SK-N-SH treated with all-trans-retinoic acid at 6 μM for 48 hours (cell line): ENCODE measurements around the gene FAM228B.

Experiments used
- ATAC-seq: fragments of 200-7000 bp; cut with Tn5 transposase; 3 replicates; pipeline ENCODE4 v1.9.1; 2020; ENCODE audit warnings: mild to moderate bottlenecking, moderate library complexity
- ARNTL ChIP-seq: fragments of 450-650 bp; formaldehyde crosslinking; IDR thresholded peaks from 2 replicates; pipeline ENCODE4 v1.5.0; 2020; ENCODE audit warnings: low read depth, mild to moderate bottlenecking, moderate library complexity, borderline replicate concordance
- BACH2 ChIP-seq: fragments of 250-450 bp; sonication (Bioruptor Pico); IDR thresholded peaks from 2 replicates; pipeline ENCODE4 v1.9.0; 2021; ENCODE audit warnings: mild to moderate bottlenecking, borderline replicate concordance
- CREB5 ChIP-seq: fragments of 250-450 bp; sonication (Bioruptor Pico); IDR thresholded peaks from 2 replicates; pipeline ENCODE4 v1.5.1; 2020; ENCODE audit warnings: low read depth, mild to moderate bottlenecking, moderate library complexity
- CSDC2 ChIP-seq: fragments of 250-450 bp; sonication (Bioruptor Pico); IDR thresholded peaks from 2 replicates; pipeline ENCODE4 v1.5.0; 2020; ENCODE audit warnings: mild to moderate bottlenecking, moderate library complexity
- GLIS3 ChIP-seq: fragments of 250-450 bp; sonication (Bioruptor Pico); IDR thresholded peaks from 2 replicates; pipeline ENCODE4 v1.5.0; 2020; ENCODE audit warnings: mild to moderate bottlenecking, moderate library complexity
- ISL1 ChIP-seq: fragments of 250-450 bp; sonication (Bioruptor Pico); IDR thresholded peaks from 2 replicates; pipeline ENCODE4 v2.1.2; 2022; ENCODE audit warnings: mild to moderate bottlenecking, moderate library complexity
- OSR1 ChIP-seq: fragments of 250-450 bp; sonication (Bioruptor Pico); IDR thresholded peaks from 2 replicates; pipeline ENCODE4 v1.8.0; 2022; ENCODE audit warnings: moderate library complexity, mild to moderate bottlenecking, inconsistent platforms
- PATZ1 ChIP-seq: fragments of 250-450 bp; sonication (Bioruptor Pico); IDR thresholded peaks from 2 replicates; pipeline ENCODE4 v1.8.0; 2020; ENCODE audit warnings: mild to moderate bottlenecking, moderate library complexity, borderline replicate concordance
- POU6F1 ChIP-seq: fragments of 250-450 bp; sonication (Bioruptor Pico); IDR thresholded peaks from 2 replicates; pipeline ENCODE4 v1.8.0; 2021; ENCODE audit warnings: low read depth, mild to moderate bottlenecking, moderate library complexity, borderline replicate concordance
- PPARA ChIP-seq: fragments of 250-450 bp; sonication (Bioruptor Pico); IDR thresholded peaks from 2 replicates; pipeline ENCODE4 v1.5.0; 2020; ENCODE audit warnings: mild to moderate bottlenecking, borderline replicate concordance
- RARB ChIP-seq: fragments of 250-450 bp; sonication (Bioruptor Pico); IDR thresholded peaks from 2 replicates; pipeline ENCODE4 v1.8.0; 2021; ENCODE audit warnings: mild to moderate bottlenecking, moderate library complexity
- SNAI2 ChIP-seq: fragments of 250-450 bp; sonication (Bioruptor Pico); IDR thresholded peaks from 2 replicates; pipeline ENCODE4 v1.5.0; 2020; ENCODE audit warnings: mild to moderate bottlenecking, moderate library complexity
- TCF4 ChIP-seq: fragments of 250-450 bp; sonication (Bioruptor Pico); IDR thresholded peaks from 2 replicates; pipeline ENCODE4 v1.8.0; 2021; ENCODE audit warnings: mild to moderate bottlenecking, moderate library complexity, borderline replicate concordance
- TOX ChIP-seq: fragments of 250-450 bp; sonication (Bioruptor Pico); IDR thresholded peaks from 2 replicates; pipeline ENCODE4 v1.8.0; 2021; ENCODE audit warnings: mild to moderate bottlenecking, moderate library complexity, borderline replicate concordance
- ZC3H10 ChIP-seq: fragments of 250-450 bp; sonication (Bioruptor Pico); IDR thresholded peaks from 2 replicates; pipeline ENCODE4 v1.5.1; 2021; ENCODE audit warnings: mild to moderate bottlenecking, moderate library complexity
- ZFP3 ChIP-seq: fragments of 250-450 bp; sonication (Bioruptor Pico); IDR thresholded peaks from 2 replicates; pipeline ENCODE4 v1.5.0; 2020; ENCODE audit warnings: mild to moderate bottlenecking, moderate library complexity
- ZNF565 ChIP-seq: fragments of 450-650 bp; formaldehyde crosslinking; conservative IDR thresholded peaks from 2 replicates; pipeline ENCODE4 v1.5.0; 2020; ENCODE audit warnings: low read depth, mild to moderate bottlenecking, moderate library complexity
- ZNF70 ChIP-seq: fragments of 450-650 bp; formaldehyde crosslinking; IDR thresholded peaks from 2 replicates; pipeline ENCODE4 v1.5.0; 2020; ENCODE audit warnings: mild to moderate bottlenecking, moderate library complexity
- ZNF8 ChIP-seq: fragments of 450-650 bp; formaldehyde crosslinking; IDR thresholded peaks from 2 replicates; pipeline ENCODE4 v1.5.0; 2020; ENCODE audit warnings: mild to moderate bottlenecking, moderate library complexity
- TF ChIP-seq, protein P1 (sequence below): fragments of 250-450 bp; sonication (Bioruptor Pico); IDR thresholded peaks from 2 replicates; pipeline ENCODE4 v1.5.0; 2020; ENCODE audit warnings: mild to moderate bottlenecking, moderate library complexity

The FAM228B gene

GRCh38 chr2:24203787-24204150 lies 80.5 kb downstream of the FAM228B start:
- TF ChIP-seq CSDC2, result no peak
- TF ChIP-seq, all 23 proteins: peak for 0
- ATAC-seq, result no peak

- ATAC-seq, result no peak
- TF ChIP-seq ZNF565 (no peak), ZFP3 (CRISPR knock-in tag) (no peak), POU6F1 (CRISPR knock-in tag) (no peak), ZNF70 (no peak), TCF4 (CRISPR knock-in tag) (no peak), OSR1 (no peak), ZC3H10 (CRISPR knock-in tag) (no peak), SNAI2 (CRISPR knock-in tag) (no peak), ARNTL (CRISPR knock-in tag) (no peak), ZNF8 (no peak)
Observed at GRCh38 chr2:24204505-24204904, 81.2 kb downstream of the FAM228B start.

DNA sequence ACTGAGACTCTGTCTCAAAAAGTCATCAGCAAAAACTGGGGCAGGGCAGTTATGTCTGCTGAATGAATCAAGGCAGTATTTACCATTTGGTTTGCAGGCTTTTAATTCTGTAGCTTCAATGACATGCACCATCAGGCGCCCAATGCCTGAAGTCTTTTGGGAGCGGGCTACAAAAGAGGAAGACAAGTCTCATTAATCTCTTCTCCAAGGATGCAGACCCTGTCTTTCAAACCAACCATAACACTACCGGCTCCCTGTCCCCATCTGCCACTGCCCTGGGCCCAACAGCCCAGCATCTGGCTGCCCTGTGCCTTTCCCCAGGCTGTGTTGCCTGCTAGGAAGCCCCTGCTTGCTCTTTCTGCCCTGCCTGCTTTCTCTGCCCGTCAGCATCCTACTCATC lies 81.9 kb downstream of the FAM228B start:
- TF ChIP-seq OSR1, result no peak
- TF ChIP-seq SNAI2 (CRISPR knock-in tag), result no peak
- TF ChIP-seq POU6F1 (CRISPR knock-in tag), result no peak
- TF ChIP-seq TCF4 (CRISPR knock-in tag), result no peak
- TF ChIP-seq ZFP3 (CRISPR knock-in tag), result no peak
- TF ChIP-seq ISL1 (CRISPR knock-in tag), result no peak
- TF ChIP-seq BACH2 (CRISPR knock-in tag), result no peak
- TF ChIP-seq ZNF565, result no peak
- no peak for TF ChIP-seq ARNTL (CRISPR knock-in tag)
- no peak for TF ChIP-seq CREB5 (CRISPR knock-in tag)
- TF ChIP-seq PPARA (CRISPR knock-in tag), result no peak
- TF ChIP-seq CSDC2, result no peak
- TF ChIP-seq TOX, result no peak
- TF ChIP-seq PATZ1 (CRISPR knock-in tag), result no peak
- ATAC-seq, result no peak

DNA sequence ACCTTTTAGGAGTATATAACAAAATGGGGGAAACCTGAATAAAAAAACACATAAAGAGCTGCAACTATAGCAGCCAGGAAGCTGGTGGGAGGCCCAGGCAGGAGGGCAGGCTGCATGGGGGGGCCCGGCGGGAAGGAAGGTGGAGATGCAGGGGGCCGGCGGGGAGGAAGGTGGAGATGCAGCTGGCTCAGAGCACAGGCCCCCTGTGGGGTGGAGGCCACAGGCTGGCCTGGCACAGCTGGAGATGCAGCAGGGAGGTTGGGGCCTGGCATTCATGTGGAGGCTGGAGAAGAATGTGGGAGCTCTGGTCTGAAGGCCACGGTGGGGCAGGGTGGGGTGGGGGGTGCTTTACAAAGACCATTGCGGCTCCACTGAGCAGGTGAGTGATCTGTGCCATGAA lies 83.0 kb downstream of the FAM228B start:
- no peak for ATAC-seq
- TF ChIP-seq OSR1 (no peak), ZNF8 (no peak), CREB5 (CRISPR knock-in tag) (no peak), BACH2 (CRISPR knock-in tag) (no peak), RARB (CRISPR knock-in tag) (no peak), ZNF565 (no peak), ISL1 (CRISPR knock-in tag) (no peak), PATZ1 (CRISPR knock-in tag) (no peak), GLIS3 (no peak), ZFP3 (CRISPR knock-in tag) (no peak), POU6F1 (CRISPR knock-in tag) (no peak), SNAI2 (CRISPR knock-in tag) (no peak), TCF4 (CRISPR knock-in tag) (no peak), TOX (no peak)
- TF ChIP-seq, protein P1, sequence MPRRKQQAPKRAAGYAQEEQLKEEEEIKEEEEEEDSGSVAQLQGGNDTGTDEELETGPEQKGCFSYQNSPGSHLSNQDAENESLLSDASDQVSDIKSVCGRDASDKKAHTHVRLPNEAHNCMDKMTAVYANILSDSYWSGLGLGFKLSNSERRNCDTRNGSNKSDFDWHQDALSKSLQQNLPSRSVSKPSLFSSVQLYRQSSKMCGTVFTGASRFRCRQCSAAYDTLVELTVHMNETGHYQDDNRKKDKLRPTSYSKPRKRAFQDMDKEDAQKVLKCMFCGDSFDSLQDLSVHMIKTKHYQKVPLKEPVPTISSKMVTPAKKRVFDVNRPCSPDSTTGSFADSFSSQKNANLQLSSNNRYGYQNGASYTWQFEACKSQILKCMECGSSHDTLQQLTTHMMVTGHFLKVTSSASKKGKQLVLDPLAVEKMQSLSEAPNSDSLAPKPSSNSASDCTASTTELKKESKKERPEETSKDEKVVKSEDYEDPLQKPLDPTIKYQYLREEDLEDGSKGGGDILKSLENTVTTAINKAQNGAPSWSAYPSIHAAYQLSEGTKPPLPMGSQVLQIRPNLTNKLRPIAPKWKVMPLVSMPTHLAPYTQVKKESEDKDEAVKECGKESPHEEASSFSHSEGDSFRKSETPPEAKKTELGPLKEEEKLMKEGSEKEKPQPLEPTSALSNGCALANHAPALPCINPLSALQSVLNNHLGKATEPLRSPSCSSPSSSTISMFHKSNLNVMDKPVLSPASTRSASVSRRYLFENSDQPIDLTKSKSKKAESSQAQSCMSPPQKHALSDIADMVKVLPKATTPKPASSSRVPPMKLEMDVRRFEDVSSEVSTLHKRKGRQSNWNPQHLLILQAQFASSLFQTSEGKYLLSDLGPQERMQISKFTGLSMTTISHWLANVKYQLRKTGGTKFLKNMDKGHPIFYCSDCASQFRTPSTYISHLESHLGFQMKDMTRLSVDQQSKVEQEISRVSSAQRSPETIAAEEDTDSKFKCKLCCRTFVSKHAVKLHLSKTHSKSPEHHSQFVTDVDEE (CRISPR knock-in tag), result no peak
